Measurements from ENCODE around the gene PSPN. TPM values are rescaled to one million over a fixed set of nuclear protein-coding genes. Genes with fewer than 3 reads are reported as not detected.

The PSPN gene
- total RNA-seq, 1 experiment from 2014 or later, result 1.9 TPM

GRCh38 chr19:6393983-6394412, 18.3 kb upstream of the PSPN start (continued):
- TF ChIP-seq ZNF232 (CRISPR knock-in tag; IDR thresholded peaks at IDR 0.05) (0 out of 2 replicates have a peak, but pooled peaks have one; percentile 18), ZNF121 (CRISPR knock-in tag; IDR thresholded peaks at IDR 0.05) (0 out of 2 replicates have a peak, but pooled peaks have one; percentile 11), ERG (CRISPR knock-in tag; IDR thresholded peaks at IDR 0.05) (no peak)

- CTCF ChIA-PET, result interaction anchor here (0.7 to 2.0 kb wide), 8 partner anchors 10 to 175 kb away, joined by 3 to 7 read pairs (median 4); partner anchors contain the start of gene ALKBH7
- Mint-ChIP-seq H3K4me3 (peak within 1 kb of the TSS; percentile 94), H3K36me3 (peaks cover 9% of the 10 kb centered on the region), H3K9me3 (no peaks in the 10 kb centered on the region), H3K4me1 (peaks cover 22% of the 10 kb centered on the region), H3K27me3 (ENCODE audit: low read depth) (no peaks in the 10 kb centered on the region), H3K27ac (peak within 1 kb of the TSS; percentile 96)
- POLR2A ChIA-PET, result interaction anchor here (1.2 to 1.7 kb wide), 5 partner anchors 16 to 32 kb away, joined by 4 to 8 read pairs (median 6); partner anchors contain the start of genes ALKBH7, CLPP and KHSRP
- DNase-seq (ENCODE audit: low spot score), result peak; percentile 95
- peak; percentile 77 for ATAC-seq
- TF ChIP-seq ETV6 (CRISPR knock-in tag; IDR thresholded peaks at IDR 0.05) (peak; percentile 36; the same call in 1 of the 2 replicates), NR2C2 (CRISPR knock-in tag; IDR thresholded peaks at IDR 0.05) (peak; percentile 96), NFYB (CRISPR knock-in tag; conservative IDR thresholded peaks at IDR 0.05; ENCODE audit: low read depth) (0 out of 2 replicates have a peak, but pooled peaks have one; percentile 1), ZNF396 (CRISPR knock-in tag; IDR thresholded peaks at IDR 0.05; ENCODE audit: borderline replicate concordance) (no peak), SMAD3 (CRISPR knock-in tag; IDR thresholded peaks at IDR 0.05; ENCODE audit: borderline replicate concordance) (0 out of 2 replicates have a peak, but pooled peaks have one; percentile 24), CBFB (CRISPR knock-in tag; IDR thresholded peaks at IDR 0.05; ENCODE audit: low read depth) (no peak), MYBL2 (CRISPR knock-in tag; IDR thresholded peaks at IDR 0.05) (peak; percentile 15; the same call in 1 of the 2 replicates), ZNF281 (CRISPR knock-in tag; IDR thresholded peaks at IDR 0.05) (0 out of 2 replicates have a peak, but pooled peaks have one; percentile 41), GABPB1 (CRISPR knock-in tag; IDR thresholded peaks at IDR 0.05) (peak; percentile 76), CREB1 (CRISPR knock-in tag; IDR thresholded peaks at IDR 0.05) (peak; percentile 60), MAX (CRISPR knock-in tag; IDR thresholded peaks at IDR 0.05) (0 out of 2 replicates have a peak, but pooled peaks have one; percentile 48), HMGXB4 (CRISPR knock-in tag; IDR thresholded peaks at IDR 0.05) (peak; percentile 68; the same call in 1 of the 2 replicates), FOXP4 (CRISPR knock-in tag; IDR thresholded peaks at IDR 0.05) (peak; percentile 13; the same call in 1 of the 2 replicates), SP1 (CRISPR knock-in tag; conservative IDR thresholded peaks at IDR 0.05) (peak; percentile 62), ZBTB21 (CRISPR knock-in tag; IDR thresholded peaks at IDR 0.05; ENCODE audit: borderline replicate concordance) (0 out of 2 replicates have a peak, but pooled peaks have one; percentile 44), TEAD1 (CRISPR knock-in tag; IDR thresholded peaks at IDR 0.05) (peak; percentile 31; the same call in 1 of the 2 replicates), ZNF532 (CRISPR knock-in tag; IDR thresholded peaks at IDR 0.05; ENCODE audit: borderline replicate concordance) (no peak), TP53 (CRISPR knock-in tag; IDR thresholded peaks at IDR 0.05) (no peak), NFE2L1 (CRISPR knock-in tag; IDR thresholded peaks at IDR 0.05) (peak; percentile 58; the same call in 1 of the 2 replicates), ZNF232 (CRISPR knock-in tag; IDR thresholded peaks at IDR 0.05) (0 out of 2 replicates have a peak, but pooled peaks have one; percentile 77)
Measured at GRCh38 chr19:6393074-6393982, 17.6 kb upstream of the PSPN start, which contains the start of gene GTF2F1. Gene GTF2F1 (minus strand): TSS chr19:6393164. CDS start chr19:6392995, 169 bp downstream.
